Measurements from ENCODE around the gene FAM131A. TPM values are rescaled to one million over a fixed set of nuclear protein-coding genes. Genes with fewer than 3 reads are reported as not detected.

The FAM131A gene
- total RNA-seq, 2 experiments from 2014 or later: 4.0 to 5.5 TPM

DNA sequence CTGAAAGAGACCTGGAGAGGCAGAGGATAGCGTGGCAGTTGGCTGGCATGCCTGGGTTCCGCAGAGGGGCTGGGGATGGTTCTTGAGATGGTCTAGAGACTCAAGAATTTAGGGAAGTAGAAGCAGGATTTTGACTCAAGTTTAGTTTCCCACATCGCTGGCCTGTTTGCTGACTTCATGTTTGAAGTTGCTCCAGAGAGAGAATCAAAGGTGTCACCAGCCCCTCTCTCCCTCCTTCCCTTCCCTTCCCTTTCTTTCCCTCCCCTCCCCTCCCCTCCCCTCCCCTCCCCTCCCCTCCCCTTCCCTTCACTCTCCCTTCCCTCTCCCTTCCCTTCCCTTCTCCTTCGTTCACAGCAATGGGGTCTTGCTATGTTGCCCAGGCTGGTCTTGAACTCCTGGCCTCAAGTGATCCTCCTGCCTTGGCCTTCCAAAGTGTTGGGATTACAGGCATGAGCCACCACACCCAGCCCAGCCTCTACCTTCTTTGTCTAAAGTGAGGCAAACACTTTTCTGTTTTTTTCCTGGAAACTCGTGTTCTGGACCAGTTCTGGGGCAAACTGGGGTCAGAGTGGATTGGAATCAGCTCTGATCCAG lies 52.6 kb downstream of the FAM131A start:
- H3K4me3 Mint-ChIP-seq: no peak overlapping the region
- TF ChIP-seq, protein P1, sequence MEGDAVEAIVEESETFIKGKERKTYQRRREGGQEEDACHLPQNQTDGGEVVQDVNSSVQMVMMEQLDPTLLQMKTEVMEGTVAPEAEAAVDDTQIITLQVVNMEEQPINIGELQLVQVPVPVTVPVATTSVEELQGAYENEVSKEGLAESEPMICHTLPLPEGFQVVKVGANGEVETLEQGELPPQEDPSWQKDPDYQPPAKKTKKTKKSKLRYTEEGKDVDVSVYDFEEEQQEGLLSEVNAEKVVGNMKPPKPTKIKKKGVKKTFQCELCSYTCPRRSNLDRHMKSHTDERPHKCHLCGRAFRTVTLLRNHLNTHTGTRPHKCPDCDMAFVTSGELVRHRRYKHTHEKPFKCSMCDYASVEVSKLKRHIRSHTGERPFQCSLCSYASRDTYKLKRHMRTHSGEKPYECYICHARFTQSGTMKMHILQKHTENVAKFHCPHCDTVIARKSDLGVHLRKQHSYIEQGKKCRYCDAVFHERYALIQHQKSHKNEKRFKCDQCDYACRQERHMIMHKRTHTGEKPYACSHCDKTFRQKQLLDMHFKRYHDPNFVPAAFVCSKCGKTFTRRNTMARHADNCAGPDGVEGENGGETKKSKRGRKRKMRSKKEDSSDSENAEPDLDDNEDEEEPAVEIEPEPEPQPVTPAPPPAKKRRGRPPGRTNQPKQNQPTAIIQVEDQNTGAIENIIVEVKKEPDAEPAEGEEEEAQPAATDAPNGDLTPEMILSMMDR (IDR thresholded peaks at IDR 0.05): no peak
- no peaks in the 10 kb centered on the region for H3K36me3 Mint-ChIP-seq (ENCODE audit: low read depth)
- intact Hi-C loops (cut with micrococcal nuclease): no loop called here
- ChIA-PET CTCF (interaction anchor here (1.1 to 1.7 kb wide), 4 partner anchors 11 to 122 kb away, joined by 3 to 6 read pairs (median 4); no protein-coding TSS in a partner anchor), POLR2A (no interaction called here)
- H3K27me3 Mint-ChIP-seq: peaks cover 3% of the 10 kb centered on the region
- no peaks in the 10 kb centered on the region for H3K4me1 Mint-ChIP-seq (ENCODE audit: low read depth)
- ATAC-seq: no peak
- H3K27ac Mint-ChIP-seq: no peak overlapping the region
- DNase-seq: no peak
- H3K9me3 Mint-ChIP-seq: no peaks in the 10 kb centered on the region

DNA sequence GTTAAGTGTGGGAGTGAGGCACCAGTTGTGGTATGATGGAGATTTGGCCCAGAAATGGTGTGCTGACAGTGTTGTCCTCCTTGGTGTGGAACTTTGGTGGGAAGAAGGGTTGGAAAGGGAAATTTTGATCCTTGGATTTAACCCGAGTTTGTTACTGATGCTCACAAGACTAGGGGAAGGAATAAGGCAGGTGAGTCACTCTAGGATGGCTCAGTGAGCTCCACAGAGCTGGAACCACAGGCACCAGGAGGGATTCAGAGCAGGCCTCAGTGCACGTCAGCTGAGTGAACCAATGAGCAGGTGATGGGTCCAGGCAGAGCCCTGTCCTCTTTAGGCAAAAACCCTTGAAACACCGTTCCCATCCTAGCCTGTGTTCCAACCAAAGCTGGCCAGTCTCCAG lies 53.9 kb downstream of the FAM131A start:
- TF ChIP-seq, protein P1 (IDR thresholded peaks at IDR 0.05): no peak
- intact Hi-C loops (cut with micrococcal nuclease): no loop called here
- Mint-ChIP-seq H3K27ac (no peak overlapping the region), H3K27me3 (peaks cover 1% of the 10 kb centered on the region), H3K4me1 (ENCODE audit: low read depth) (no peaks in the 10 kb centered on the region), H3K4me3 (no peak overlapping the region), H3K36me3 (ENCODE audit: low read depth) (no peaks in the 10 kb centered on the region), H3K9me3 (no peaks in the 10 kb centered on the region)
- CTCF ChIA-PET: interaction anchor here (1.3 to 1.7 kb wide), 4 partner anchors 10 to 123 kb away, joined by 3 to 6 read pairs (median 4); no protein-coding TSS in a partner anchor
- ATAC-seq: no peak
- POLR2A ChIA-PET: no interaction called here
- DNase-seq: no peak

DNA sequence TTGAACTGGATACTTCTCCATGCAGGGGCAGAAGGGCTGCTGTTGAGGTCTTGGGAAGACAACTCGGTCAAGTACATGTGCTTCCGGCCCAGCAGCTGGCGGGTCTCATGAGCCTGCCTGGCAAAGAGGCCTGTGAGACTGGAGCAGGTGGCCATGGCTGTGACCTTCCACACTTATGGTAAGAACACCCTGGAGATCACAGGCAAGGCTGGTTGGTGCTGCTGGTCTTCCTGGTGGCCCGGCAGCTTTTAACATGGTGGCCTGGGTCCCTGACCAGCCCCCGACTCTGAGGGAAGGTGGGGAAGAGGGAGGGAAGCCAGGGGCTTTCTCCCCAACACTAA lies 57.9 kb downstream of the FAM131A start:
- no peaks in the 10 kb centered on the region for H3K36me3 Mint-ChIP-seq (ENCODE audit: low read depth)
- CTCF ChIA-PET: no interaction called here
- DNase-seq: no peak

More for the DNA sequence above, 57.9 kb downstream of the FAM131A start:
- Mint-ChIP-seq H3K4me3 (no peak overlapping the region), H3K27ac (no peak overlapping the region), H3K9me3 (no peaks in the 10 kb centered on the region), H3K4me1 (ENCODE audit: low read depth) (no peaks in the 10 kb centered on the region), H3K27me3 (peaks cover 1% of the 10 kb centered on the region)
- POLR2A ChIA-PET: no interaction called here
- TF ChIP-seq, protein P1 (IDR thresholded peaks at IDR 0.05): no peak
- ATAC-seq: no peak
- intact Hi-C loops (cut with micrococcal nuclease): no loop called here

Other genes with a start within 250 kb of the FAM131A start
- not detected for gene HTR3E, start 240.5 kb upstream of the FAM131A start, total RNA-seq
- gene EIF2B5, start 202.2 kb upstream of the FAM131A start, total RNA-seq: 10 to 100 TPM; 59.9 to 64.0 TPM
- 10 to 100 TPM; 21.2 to 25.9 TPM for gene DVL3, start 182.2 kb upstream of the FAM131A start, total RNA-seq
- gene AP2M1, start 162.7 kb upstream of the FAM131A start, total RNA-seq: 100 to 1,000 TPM; 211 to 223 TPM
- gene ABCF3, start 151.4 kb upstream of the FAM131A start, total RNA-seq: 10 to 100 TPM; 61.3 to 68.7 TPM
- gene VWA5B2, start 108.0 kb upstream of the FAM131A start, total RNA-seq: not detected
- 10 to 100 TPM; 40.0 to 44.5 TPM for gene ALG3, start 88.6 kb upstream of the FAM131A start, total RNA-seq
- gene EEF1AKMT4, start 87.9 kb upstream of the FAM131A start, total RNA-seq: 1 to 10 TPM; 7.8 to 8.7 TPM
- gene CAMK2N2, start 76.0 kb upstream of the FAM131A start, total RNA-seq: under 1 TPM; 0.18 to 0.22 TPM
- not detected for gene ECE2, start 61.6 kb upstream of the FAM131A start, total RNA-seq
- gene PSMD2, start 38.4 kb upstream of the FAM131A start, total RNA-seq: 100 to 1,000 TPM; 220 to 221 TPM
- gene EIF4G1, start 23.0 kb upstream of the FAM131A start, total RNA-seq: 100 to 1,000 TPM; 429 to 437 TPM
- 1 to 10 TPM; 4.0 to 4.2 TPM for gene CLCN2, start 24.0 kb downstream of the FAM131A start, total RNA-seq
- gene POLR2H, start 24.1 kb downstream of the FAM131A start, total RNA-seq: 100 to 1,000 TPM; 166 to 169 TPM
- gene THPO, start 40.6 kb downstream of the FAM131A start, total RNA-seq: not detected
- gene CHRD, start 42.5 kb downstream of the FAM131A start, total RNA-seq: not detected
- under 1 TPM in 1 of 2 experiments, not detected in 1; 0.07 TPM for gene EPHB3, start 224.2 kb downstream of the FAM131A start, total RNA-seq